WERI-Rb-1 (cell line): Measurements from ENCODE around the gene ZNF491.
"Not testable (repeated sequence)": the region's sequence is repeated elsewhere in the genome, so short reads cannot be mapped to it uniquely, and the experiment has no call there.

ENCODE experiments used
- DNase-seq: peaks from one replicate; pipeline ENCODE4 v3.0.0-alpha.2; 2020
- H3K27ac ChIP-seq: fragments of 250-450 bp; sonication (Bioruptor Pico); 2 replicates; pipeline ENCODE4 v1.5.1; 2020; ENCODE audit warnings: mild to moderate bottlenecking, moderate library complexity
- H3K27me3 ChIP-seq: fragments of 250-450 bp; sonication (Bioruptor Pico); 2 replicates; pipeline ENCODE4 v1.5.1; 2021; ENCODE audit warnings: mild to moderate bottlenecking, low read depth, moderate library complexity; ENCODE audit not compliant: insufficient read depth, severe bottlenecking
- H3K36me3 ChIP-seq: fragments of 250-450 bp; sonication (Bioruptor Pico); 2 replicates; pipeline ENCODE4 v1.5.1; 2020; ENCODE audit warnings: mild to moderate bottlenecking, moderate library complexity
- H3K4me3 ChIP-seq: 2 replicates; pipeline ENCODE4 v1.5.1; 2011; ENCODE audit warnings: low read depth, mild to moderate bottlenecking, control low read depth, low read length
- H3K9me3 ChIP-seq: fragments of 250-450 bp; sonication (Bioruptor Pico); 2 replicates; pipeline ENCODE4 v1.5.1; 2021; ENCODE audit warnings: mild to moderate bottlenecking, moderate library complexity; ENCODE audit not compliant: severe bottlenecking
- CTCF ChIP-seq: IDR thresholded peaks from 2 replicates; pipeline ENCODE4 v1.5.1; 2011; ENCODE audit warnings: low read depth, mild to moderate bottlenecking, control low read depth, inconsistent platforms, low read length

ZNF491 gene

GRCh38 chr19:11832253-11832912 is 34.1 kb downstream of the ZNF491 start:
- peaks cover 24% of the 10 kb centered on the region for H3K36me3 ChIP-seq
- no peak overlapping the region for H3K4me3 ChIP-seq
- H3K27ac ChIP-seq = no peak overlapping the region
- peaks cover 12% of the 10 kb centered on the region for H3K9me3 ChIP-seq
- H3K27me3 ChIP-seq = no peaks in the 10 kb centered on the region
- DNase-seq = no peak
- TF ChIP-seq CTCF = no peak

- no peak overlapping the region for H3K27ac ChIP-seq
- peaks cover 24% of the 10 kb centered on the region for H3K36me3 ChIP-seq
- H3K4me3 ChIP-seq = no peak overlapping the region
- no peak for DNase-seq
- H3K9me3 ChIP-seq = peaks cover 12% of the 10 kb centered on the region
- H3K27me3 ChIP-seq = no peaks in the 10 kb centered on the region
- TF ChIP-seq CTCF = no peak
Measured at GRCh38 chr19:11833541-11833940, 35.2 kb downstream of the ZNF491 start.

- H3K9me3 ChIP-seq = peaks cover 12% of the 10 kb centered on the region
- H3K27ac ChIP-seq, DNase-seq, H3K4me3 ChIP-seq, H3K27me3 ChIP-seq: not testable (repeated sequence)
- peaks cover 24% of the 10 kb centered on the region for H3K36me3 ChIP-seq
Measured at GRCh38 chr19:11835626-11836066, 37.3 kb downstream of the ZNF491 start.

GRCh38 chr19:11843722-11844121 is 45.4 kb downstream of the ZNF491 start:
- H3K27me3 ChIP-seq = no peaks in the 10 kb centered on the region
- H3K36me3 ChIP-seq = no peaks in the 10 kb centered on the region
- no peak overlapping the region for H3K27ac ChIP-seq
- H3K4me3 ChIP-seq = no peak overlapping the region
- no peak for DNase-seq
- H3K9me3 ChIP-seq = no peaks in the 10 kb centered on the region
- no peak for TF ChIP-seq CTCF

GRCh38 chr19:11847615-11848014 is 49.3 kb downstream of the ZNF491 start:
- H3K27me3 ChIP-seq, H3K9me3 ChIP-seq: not testable (repeated sequence)
- peak; percentile 51 for TF ChIP-seq CTCF
- Histone ChIP-seq H3K4me3 (peak overlapping the region; percentile 89), H3K36me3 (peaks cover 11% of the 10 kb centered on the region), H3K27ac (peak overlapping the region; percentile 86)
- DNase-seq = peak; percentile 82

GRCh38 chr19:11848200-11848593 is 49.9 kb downstream of the ZNF491 start:
- Histone ChIP-seq H3K4me3 (peak overlapping the region; percentile 89), H3K36me3 (peaks cover 17% of the 10 kb centered on the region), H3K27me3 (no peaks in the 10 kb centered on the region), H3K27ac (peak overlapping the region; percentile 86), H3K9me3 (no peaks in the 10 kb centered on the region)
- no peak for TF ChIP-seq CTCF
- no peak for DNase-seq
